CD4-positive, alpha-beta T cell treated with Interleukin-6 at 100 ng/mL for 8 hours (primary cell): ENCODE results near the gene GPX4.
"Not testable (repeated sequence)": the region's sequence is repeated elsewhere in the genome, so short reads cannot be mapped to it uniquely, and the experiment has no call there.

Experiments used
- DNase-seq: peaks from one replicate; pipeline ENCODE4 v3.0.0-alpha.2; 2020; ENCODE audit warnings: mixed read lengths, low spot score

Gene GPX4

GRCh38 chr19:1113986-1114483 is 10.2 kb downstream of the GPX4 start:
- DNase-seq: no peak

GRCh38 chr19:1114728-1115127 is 10.9 kb downstream of the GPX4 start:
- not testable (repeated sequence) for DNase-seq

- no peak for DNase-seq
Observed at GRCh38 chr19:1115646-1116420, 12.0 kb downstream of the GPX4 start.

- DNase-seq: no peak
Observed at GRCh38 chr19:1116726-1117581, 13.2 kb downstream of the GPX4 start.

- DNase-seq: no peak
Observed at GRCh38 chr19:1117654-1118053, 13.9 kb downstream of the GPX4 start.

GRCh38 chr19:1118999-1119398 is 15.2 kb downstream of the GPX4 start:
- DNase-seq: no peak

GRCh38 chr19:1119475-1120217 is 15.9 kb downstream of the GPX4 start:
- no peak for DNase-seq

GRCh38 chr19:1121395-1121794 is 17.6 kb downstream of the GPX4 start:
- no peak for DNase-seq

GRCh38 chr19:1122021-1122971 is 18.5 kb downstream of the GPX4 start:
- DNase-seq: no peak

- DNase-seq: no peak
Observed at GRCh38 chr19:1122972-1123363, 19.2 kb downstream of the GPX4 start.

- DNase-seq: no peak
Observed at GRCh38 chr19:1123381-1123780, 19.6 kb downstream of the GPX4 start.

GRCh38 chr19:1123885-1124677 is 20.3 kb downstream of the GPX4 start:
- no peak for DNase-seq

- no peak for DNase-seq
Observed at GRCh38 chr19:1125601-1126467, 22.0 kb downstream of the GPX4 start.

- DNase-seq: no peak
Observed at GRCh38 chr19:1126984-1127760, 23.4 kb downstream of the GPX4 start.

GRCh38 chr19:1128106-1128505 is 24.3 kb downstream of the GPX4 start:
- DNase-seq: no peak

- not testable (repeated sequence) for DNase-seq
Observed at GRCh38 chr19:1129084-1129483, 25.3 kb downstream of the GPX4 start.

- DNase-seq: no peak
Observed at GRCh38 chr19:1129535-1129934, 25.7 kb downstream of the GPX4 start.
